ENCODE data around the gene IL23R.

GRCh38 chr1:67171574-67171955, 5.3 kb downstream of the IL23R start:
- no peak for TF ChIP-seq EP300 (IDR thresholded peaks at IDR 0.05)
- no peak for TF ChIP-seq CTCF (IDR thresholded peaks at IDR 0.05)
- no peak for TF ChIP-seq POLR2A (IDR thresholded peaks at IDR 0.05)
- TF ChIP-seq POLR2AphosphoS5 (IDR thresholded peaks at IDR 0.05) = no peak
